Cardiac atrium fibroblast (primary cell): ENCODE measurements around the gene FLT3LG. TPM values are rescaled to one million over a fixed set of nuclear protein-coding genes. Genes with fewer than 3 reads are reported as not detected.

Experiments used
- total RNA-seq: library from RNA; depleted of rRNA; stranded (reverse); fragments of >200 nt; gene quantifications from 2 replicates; pipeline ENCODE4 v1.2.3, GENCODE V29; 2015

The FLT3LG gene, protein sequence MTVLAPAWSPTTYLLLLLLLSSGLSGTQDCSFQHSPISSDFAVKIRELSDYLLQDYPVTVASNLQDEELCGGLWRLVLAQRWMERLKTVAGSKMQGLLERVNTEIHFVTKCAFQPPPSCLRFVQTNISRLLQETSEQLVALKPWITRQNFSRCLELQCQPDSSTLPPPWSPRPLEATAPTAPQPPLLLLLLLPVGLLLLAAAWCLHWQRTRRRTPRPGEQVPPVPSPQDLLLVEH
- total RNA-seq = 3.2 and 5.0 TPM in 2 replicates

GRCh38 chr19:49473868-49474541, at the start of gene FLT3LG:
Gene FLT3LG (plus strand): TSS chr19:49474215. CDS start chr19:49474640, 425 bp downstream.

GRCh38 chr19:49425178-49425577, 48.8 kb upstream of the FLT3LG start, which contains the start of gene GFY:
Gene GFY (plus strand): TSS chr19:49425388. CDS start chr19:49426431, 1,043 bp downstream.

GRCh38 chr19:49441210-49441959, 32.6 kb upstream of the FLT3LG start, which contains the start of gene SLC17A7:
Gene SLC17A7 (minus strand): TSS chr19:49441527. CDS start chr19:49441379, 148 bp downstream.

DNA sequence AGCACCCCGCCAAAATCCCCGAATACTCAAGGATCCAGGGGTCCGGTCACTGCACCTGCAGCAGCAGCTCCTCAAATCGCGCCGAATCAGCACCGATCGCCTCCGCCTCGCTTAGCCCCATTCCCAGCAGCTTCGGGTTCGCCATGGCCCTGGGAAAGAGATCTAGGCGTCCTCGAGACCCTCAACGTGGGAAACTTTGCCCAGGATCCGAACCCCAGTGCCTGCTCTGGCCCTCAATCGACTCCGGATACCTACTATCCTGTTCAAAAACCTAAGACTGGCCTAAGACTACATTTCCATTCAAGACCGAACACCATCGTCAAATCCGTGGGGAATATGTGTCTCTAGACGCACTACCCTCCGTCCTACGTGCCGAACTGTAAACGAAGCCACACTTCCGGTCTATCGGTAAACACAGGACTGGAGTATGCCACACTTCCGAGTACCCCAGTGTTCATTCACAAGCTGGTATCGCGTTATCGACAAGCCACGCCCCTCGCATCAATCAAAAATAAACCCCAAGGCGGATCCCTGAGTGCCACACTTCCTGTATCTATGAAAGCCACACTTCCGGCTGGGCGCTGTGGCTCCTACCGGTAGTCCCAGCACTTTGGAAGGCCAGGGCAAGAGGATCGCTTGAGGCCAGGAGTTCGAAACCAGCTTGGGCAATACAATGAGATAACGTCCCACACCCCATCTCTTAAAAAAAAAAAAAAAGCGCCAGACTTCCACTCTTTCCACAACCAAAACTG, 22.4 kb upstream of the FLT3LG start, which contains the start of gene PIH1D1:
Gene PIH1D1 (minus strand): TSS at position 385 of the 752 bp plus-strand sequence. CDS start 240 bp downstream, at position 145.

GRCh38 chr19:49453013-49453756, 20.8 kb upstream of the FLT3LG start, which contains the start of gene ALDH16A1:
Gene ALDH16A1 (plus strand): TSS chr19:49453225. CDS start chr19:49453332, 107 bp downstream.

GRCh38 chr19:49487277-49488045, 13.4 kb downstream of the FLT3LG start, which contains the start of gene RPL13A:
Gene RPL13A (plus strand): TSS chr19:49487608. CDS start chr19:49487630, 22 bp downstream.

Other genes starting within 250 kb of the FLT3LG start
- 0.97 TPM in 1 of 2 replicates, not detected in the other for gene SLC6A16, start 149.0 kb upstream of the FLT3LG start, total RNA-seq
- gene CD37, start 138.8 kb upstream of the FLT3LG start, total RNA-seq = not detected in 2 replicates
- gene TEAD2, start 111.8 kb upstream of the FLT3LG start, total RNA-seq = 27.6 and 32.1 TPM in 2 replicates
- gene DKKL1, start 110.3 kb upstream of the FLT3LG start, total RNA-seq = 0.36 TPM in 1 of 2 replicates, not detected in the other
- not detected in 2 replicates for gene KASH5, start 86.0 kb upstream of the FLT3LG start, total RNA-seq
- not detected in 2 replicates for gene PTH2, start 50.8 kb upstream of the FLT3LG start, total RNA-seq
- gene GFY, start 48.8 kb upstream of the FLT3LG start, total RNA-seq = not detected in 2 replicates
- not detected in 2 replicates for gene SLC17A7, start 32.7 kb upstream of the FLT3LG start, total RNA-seq
- 71.0 and 89.9 TPM in 2 replicates for gene PIH1D1, start 22.4 kb upstream of the FLT3LG start, total RNA-seq
- gene ALDH16A1, start 21.0 kb upstream of the FLT3LG start, total RNA-seq = 31.1 and 48.8 TPM in 2 replicates
- 3,850 and 3,885 TPM in 2 replicates for gene RPL13A, start 13.4 kb downstream of the FLT3LG start, total RNA-seq
- 4,588 and 4,689 TPM in 2 replicates for gene RPS11, start 22.2 kb downstream of the FLT3LG start, total RNA-seq
- 130 and 246 TPM in 2 replicates for gene FCGRT, start 38.4 kb downstream of the FLT3LG start, total RNA-seq
- 274 and 377 TPM in 2 replicates for gene RCN3, start 53.8 kb downstream of the FLT3LG start, total RNA-seq
- gene NOSIP, start 106.3 kb downstream of the FLT3LG start, total RNA-seq = 56.3 and 65.0 TPM in 2 replicates
- not detected in 2 replicates for gene PRRG2, start 107.1 kb downstream of the FLT3LG start, total RNA-seq
- 4.4 and 5.2 TPM in 2 replicates for gene PRR12, start 117.0 kb downstream of the FLT3LG start, total RNA-seq
- gene RRAS, start 165.9 kb downstream of the FLT3LG start, total RNA-seq = 108 and 112 TPM in 2 replicates
- gene SCAF1, start 168.0 kb downstream of the FLT3LG start, total RNA-seq = 21.1 and 25.8 TPM in 2 replicates
- gene IRF3, start 191.6 kb downstream of the FLT3LG start, total RNA-seq = 52.7 and 69.3 TPM in 2 replicates
- 7.8 and 12.5 TPM in 2 replicates for gene BCL2L12, start 191.7 kb downstream of the FLT3LG start, total RNA-seq
- gene PRMT1, start 203.1 kb downstream of the FLT3LG start, total RNA-seq = 248 and 251 TPM in 2 replicates
- 0.72 TPM in 1 of 2 replicates, not detected in the other for gene ADM5, start 215.4 kb downstream of the FLT3LG start, total RNA-seq
- gene CPT1C, start 216.9 kb downstream of the FLT3LG start, total RNA-seq = 8.8 and 11.2 TPM in 2 replicates